BLaER1 (cell line): ENCODE data around the gene ADCYAP1R1.

Experiments
- H3K27ac ChIP-seq: shearing (Covaris generic); formaldehyde crosslinking; 2 replicates; pipeline ENCODE4 v1.8.1; 2022
- H3K27me3 ChIP-seq: shearing (Covaris generic); formaldehyde crosslinking; 2 replicates; pipeline ENCODE4 v1.8.1; 2022
- H3K36me3 ChIP-seq: shearing (Covaris generic); formaldehyde crosslinking; 2 replicates; pipeline ENCODE4 v1.8.1; 2022
- H3K4me1 ChIP-seq: shearing (Covaris generic); formaldehyde crosslinking; 2 replicates; pipeline ENCODE4 v1.8.1; 2022
- H3K4me2 ChIP-seq: shearing (Covaris generic); formaldehyde crosslinking; 2 replicates; pipeline ENCODE4 v1.8.1; 2022
- H3K4me3 ChIP-seq: shearing (Covaris generic); formaldehyde crosslinking; 2 replicates; pipeline ENCODE4 v1.8.1; 2022
- H3K9ac ChIP-seq: shearing (Covaris generic); formaldehyde crosslinking; 2 replicates; pipeline ENCODE4 v1.8.1; 2022
- H3K9me3 ChIP-seq: shearing (Covaris generic); formaldehyde crosslinking; 2 replicates; pipeline ENCODE4 v1.8.1; 2022
- H4K20me1 ChIP-seq: shearing (Covaris generic); formaldehyde crosslinking; 2 replicates; pipeline ENCODE4 v1.8.1; 2022
- Cebpa-rat ChIP-seq: shearing (Covaris generic); IDR thresholded peaks from 2 replicates; pipeline ENCODE4 v1.8.1; 2022

The ADCYAP1R1 gene

DNA sequence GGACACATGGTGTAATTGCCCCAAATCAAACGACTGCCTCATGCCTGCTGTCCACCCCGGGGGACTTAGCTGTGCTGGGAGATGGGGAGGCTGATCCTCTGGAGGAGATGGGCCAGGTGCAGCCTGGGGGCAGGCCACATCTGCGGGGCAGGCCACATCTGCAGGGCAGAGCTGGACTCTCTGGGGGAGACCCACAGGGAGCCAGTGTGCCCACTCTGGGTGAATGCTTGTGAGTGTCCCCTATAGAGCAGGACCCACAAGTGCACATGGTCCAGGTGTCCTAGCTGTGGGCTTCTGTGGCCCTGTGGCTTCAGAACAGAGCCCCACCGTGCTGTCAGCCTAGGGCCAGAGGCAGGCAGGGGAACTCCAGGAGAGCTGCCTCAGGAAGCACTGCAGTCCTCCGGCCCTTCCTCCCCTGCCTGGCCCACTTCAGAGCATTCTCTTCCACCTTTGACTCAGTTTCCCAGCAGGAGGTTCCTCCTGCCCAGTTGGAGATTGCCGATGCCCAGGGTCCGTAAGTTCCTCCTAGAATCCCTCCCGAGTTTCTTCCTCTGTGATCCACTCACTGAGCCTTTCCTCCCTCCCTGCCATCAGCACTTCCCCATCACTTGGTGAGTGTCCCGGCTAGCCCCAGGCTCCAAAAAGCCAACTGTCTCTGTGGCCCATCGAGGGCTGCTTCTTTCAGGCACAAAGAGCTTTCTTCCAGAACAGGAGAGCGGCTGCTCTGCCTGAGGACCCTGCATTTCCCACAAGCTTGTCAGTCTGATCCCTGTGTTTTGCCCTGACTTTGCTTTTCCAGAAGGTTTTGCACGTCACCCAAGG is 50.3 kb downstream of the ADCYAP1R1 start:
- no peaks in the 10 kb centered on the region for H3K4me1 ChIP-seq
- no peak overlapping the region for H3K4me3 ChIP-seq
- no peaks in the 10 kb centered on the region for H3K36me3 ChIP-seq
- TF ChIP-seq Cebpa-rat, result no peak
- no peak overlapping the region for H3K27ac ChIP-seq
- H4K20me1 ChIP-seq, result no peaks in the 10 kb centered on the region
- H3K9ac ChIP-seq, result no peak overlapping the region
- no peaks in the 10 kb centered on the region for H3K9me3 ChIP-seq
- no peaks in the 10 kb centered on the region for H3K27me3 ChIP-seq
- no peak overlapping the region for H3K4me2 ChIP-seq

GRCh38 chr7:31102973-31103850 is 51.1 kb downstream of the ADCYAP1R1 start:
- Histone ChIP-seq H3K4me2 (no peak overlapping the region), H3K27me3 (no peaks in the 10 kb centered on the region)
- no peak for TF ChIP-seq Cebpa-rat

DNA sequence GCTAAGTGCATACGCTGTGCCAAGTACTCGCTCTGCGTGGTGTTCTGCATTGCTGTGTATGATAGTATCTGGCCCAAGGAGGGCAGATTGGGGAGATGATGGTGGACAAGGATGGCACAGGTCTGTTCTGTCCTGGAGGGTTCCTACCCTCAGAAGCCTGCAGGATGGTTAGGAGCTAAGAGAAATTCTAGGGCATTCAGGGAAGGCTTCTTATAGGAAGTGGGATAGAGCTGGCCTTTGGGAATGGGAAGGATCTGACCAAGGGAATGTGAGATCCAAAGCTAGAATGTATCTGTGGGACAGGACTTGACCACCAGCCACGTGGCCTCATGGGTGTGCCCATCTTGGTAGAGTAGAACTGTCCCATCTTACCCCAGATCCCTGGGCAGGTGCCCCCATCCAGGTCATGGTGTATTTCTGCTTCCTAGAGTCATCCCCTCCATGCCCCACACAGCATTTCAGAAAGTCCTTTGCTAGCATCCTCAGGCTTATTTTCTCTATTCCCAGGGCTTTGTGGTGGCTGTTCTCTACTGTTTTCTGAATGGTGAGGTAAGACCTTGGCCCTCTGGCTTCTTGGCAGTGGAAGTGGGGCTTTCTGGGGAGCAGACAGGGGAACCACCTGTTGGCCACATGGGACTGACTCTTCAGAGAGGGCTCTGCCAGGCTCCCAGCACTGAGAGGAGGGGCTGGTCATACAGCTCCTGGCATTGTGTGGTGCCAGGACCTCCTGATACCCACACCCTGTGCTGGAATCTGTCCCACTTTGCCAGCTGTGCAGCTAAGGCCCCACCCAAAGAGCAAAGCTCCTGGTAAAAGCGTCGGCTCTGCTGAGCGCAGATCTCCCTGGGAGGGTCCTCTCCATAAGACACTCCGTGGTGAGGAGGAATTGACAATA is 52.5 kb downstream of the ADCYAP1R1 start:
- H3K9me3 ChIP-seq, result no peaks in the 10 kb centered on the region
- no peak overlapping the region for H3K4me3 ChIP-seq
- no peak overlapping the region for H3K4me2 ChIP-seq
- no peaks in the 10 kb centered on the region for H4K20me1 ChIP-seq
- no peak for TF ChIP-seq Cebpa-rat
- H3K9ac ChIP-seq, result no peak overlapping the region
- H3K36me3 ChIP-seq, result no peaks in the 10 kb centered on the region
- H3K27ac ChIP-seq, result no peak overlapping the region
- H3K4me1 ChIP-seq, result no peaks in the 10 kb centered on the region
- no peaks in the 10 kb centered on the region for H3K27me3 ChIP-seq

More at GRCh38 chr7:31102973-31103850, 51.1 kb downstream of the ADCYAP1R1 start:
- no peak overlapping the region for H3K9ac ChIP-seq
- no peaks in the 10 kb centered on the region for H3K9me3 ChIP-seq
- no peak overlapping the region for H3K4me3 ChIP-seq
- H3K4me1 ChIP-seq, result no peaks in the 10 kb centered on the region
- no peak overlapping the region for H3K27ac ChIP-seq
- H4K20me1 ChIP-seq, result no peaks in the 10 kb centered on the region
- H3K36me3 ChIP-seq, result no peaks in the 10 kb centered on the region

GRCh38 chr7:31105256-31105950 is 53.3 kb downstream of the ADCYAP1R1 start:
- H3K27ac ChIP-seq, result no peak overlapping the region
- H3K4me3 ChIP-seq, result no peak overlapping the region
- TF ChIP-seq Cebpa-rat, result no peak
- no peaks in the 10 kb centered on the region for H4K20me1 ChIP-seq
- no peak overlapping the region for H3K9ac ChIP-seq
- no peaks in the 10 kb centered on the region for H3K36me3 ChIP-seq
- H3K4me1 ChIP-seq, result no peaks in the 10 kb centered on the region
- no peaks in the 10 kb centered on the region for H3K27me3 ChIP-seq
- H3K9me3 ChIP-seq, result no peaks in the 10 kb centered on the region
- H3K4me2 ChIP-seq, result no peak overlapping the region

GRCh38 chr7:31106303-31107105 is 54.4 kb downstream of the ADCYAP1R1 start:
- Histone ChIP-seq H3K27me3 (no peaks in the 10 kb centered on the region), H3K4me3 (no peak overlapping the region), H4K20me1 (no peaks in the 10 kb centered on the region), H3K4me1 (no peaks in the 10 kb centered on the region), H3K9ac (no peak overlapping the region), H3K36me3 (no peaks in the 10 kb centered on the region), H3K9me3 (no peaks in the 10 kb centered on the region), H3K4me2 (no peak overlapping the region), H3K27ac (no peak overlapping the region)
- TF ChIP-seq Cebpa-rat, result no peak

GRCh38 chr7:31107106-31108090 is 55.3 kb downstream of the ADCYAP1R1 start:
- no peak overlapping the region for H3K4me3 ChIP-seq
- no peaks in the 10 kb centered on the region for H3K36me3 ChIP-seq
- H4K20me1 ChIP-seq, result no peaks in the 10 kb centered on the region
- no peak overlapping the region for H3K9ac ChIP-seq
- H3K27me3 ChIP-seq, result no peaks in the 10 kb centered on the region
- H3K4me1 ChIP-seq, result no peaks in the 10 kb centered on the region
- TF ChIP-seq Cebpa-rat, result peak; percentile 62; the same call in 1 of the 2 replicates
- H3K27ac ChIP-seq, result no peak overlapping the region
- H3K9me3 ChIP-seq, result no peaks in the 10 kb centered on the region
- H3K4me2 ChIP-seq, result no peak overlapping the region

- H4K20me1 ChIP-seq, result no peaks in the 10 kb centered on the region
- TF ChIP-seq Cebpa-rat, result no peak
Measured at GRCh38 chr7:31108097-31108657, 56.1 kb downstream of the ADCYAP1R1 start.

More at GRCh38 chr7:31108097-31108657, 56.1 kb downstream of the ADCYAP1R1 start:
- no peaks in the 10 kb centered on the region for H3K4me1 ChIP-seq
- no peak overlapping the region for H3K4me3 ChIP-seq
- H3K27ac ChIP-seq, result no peak overlapping the region
- no peaks in the 10 kb centered on the region for H3K27me3 ChIP-seq
- no peaks in the 10 kb centered on the region for H3K9me3 ChIP-seq
- H3K9ac ChIP-seq, result no peak overlapping the region
- no peak overlapping the region for H3K4me2 ChIP-seq
- no peaks in the 10 kb centered on the region for H3K36me3 ChIP-seq
